Measurements from ENCODE around the gene BYSL. TPM values are rescaled to one million over a fixed set of nuclear protein-coding genes. Genes with fewer than 3 reads are reported as not detected.

Gene BYSL
- total RNA-seq, 4 donors from 2014 or later: 4.4 to 12.4 (median 6.1) TPM

DNA sequence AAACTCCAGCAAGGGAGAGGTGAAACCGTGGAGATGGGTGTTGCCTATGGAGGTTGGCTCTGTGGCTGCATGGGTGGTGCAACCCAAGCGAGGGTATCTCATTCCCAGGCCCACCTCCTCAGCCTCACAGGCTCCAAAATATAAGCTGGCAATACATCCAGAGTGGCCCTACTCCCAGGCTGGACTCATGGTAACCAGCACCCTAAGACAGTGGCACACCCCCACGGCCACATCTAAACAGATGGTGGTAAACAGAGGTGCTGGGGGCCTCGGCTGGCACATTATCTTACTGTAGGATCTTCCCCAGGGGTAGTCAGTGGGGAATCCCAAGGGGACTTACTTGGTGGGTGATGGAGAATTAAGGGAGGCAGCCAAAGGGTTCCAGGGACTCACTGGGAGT, 54.0 kb downstream of the BYSL start:
- Histone ChIP-seq H3K27ac (no peak overlapping the region), H3K4me3 (no peak overlapping the region), H3K36me3 (no peaks in the 10 kb centered on the region), H3K27me3 (no peaks in the 10 kb centered on the region), H3K4me1 (peaks cover 0 to 8% (median 2%) of the 10 kb centered on the region in 4 donors), H3K9me3 (no peaks in the 10 kb centered on the region)
- TF ChIP-seq POLR2A (IDR thresholded peaks at IDR 0.05): no peak
- TF ChIP-seq, protein P1, sequence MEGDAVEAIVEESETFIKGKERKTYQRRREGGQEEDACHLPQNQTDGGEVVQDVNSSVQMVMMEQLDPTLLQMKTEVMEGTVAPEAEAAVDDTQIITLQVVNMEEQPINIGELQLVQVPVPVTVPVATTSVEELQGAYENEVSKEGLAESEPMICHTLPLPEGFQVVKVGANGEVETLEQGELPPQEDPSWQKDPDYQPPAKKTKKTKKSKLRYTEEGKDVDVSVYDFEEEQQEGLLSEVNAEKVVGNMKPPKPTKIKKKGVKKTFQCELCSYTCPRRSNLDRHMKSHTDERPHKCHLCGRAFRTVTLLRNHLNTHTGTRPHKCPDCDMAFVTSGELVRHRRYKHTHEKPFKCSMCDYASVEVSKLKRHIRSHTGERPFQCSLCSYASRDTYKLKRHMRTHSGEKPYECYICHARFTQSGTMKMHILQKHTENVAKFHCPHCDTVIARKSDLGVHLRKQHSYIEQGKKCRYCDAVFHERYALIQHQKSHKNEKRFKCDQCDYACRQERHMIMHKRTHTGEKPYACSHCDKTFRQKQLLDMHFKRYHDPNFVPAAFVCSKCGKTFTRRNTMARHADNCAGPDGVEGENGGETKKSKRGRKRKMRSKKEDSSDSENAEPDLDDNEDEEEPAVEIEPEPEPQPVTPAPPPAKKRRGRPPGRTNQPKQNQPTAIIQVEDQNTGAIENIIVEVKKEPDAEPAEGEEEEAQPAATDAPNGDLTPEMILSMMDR (IDR thresholded peaks at IDR 0.05): no peak
- peak in 1 of 3 donors; percentile 5 for DNase-seq

- no peak overlapping the region for H3K27ac ChIP-seq
- H3K9me3 ChIP-seq: no peaks in the 10 kb centered on the region
- no peaks in the 10 kb centered on the region for H3K36me3 ChIP-seq
- DNase-seq: peak in 1 of 3 donors; percentile 31
- H3K27me3 ChIP-seq: no peaks in the 10 kb centered on the region
- no peak overlapping the region for H3K4me3 ChIP-seq
- TF ChIP-seq POLR2A (IDR thresholded peaks at IDR 0.05): no peak
- TF ChIP-seq, protein P1 (IDR thresholded peaks at IDR 0.05): no peak
- peaks cover 0 to 8% (median 0%) of the 10 kb centered on the region in 4 donors for H3K4me1 ChIP-seq
These were observed 55.6 kb downstream of the BYSL start for GRCh38 chr6:41976794-41977484.

Small RNAs within 50 kb of the gene (small RNA-seq; reads per million reads assigned to genes)
- 0 reads per million in 2 donors for gene RF00019

Other genes starting within 250 kb of the BYSL start
- gene TFEB, start 185.9 kb upstream of the BYSL start, total RNA-seq: 10 to 100 TPM; 17.6 to 47.9 (median 22.9) TPM
- not detected for gene PGC, start 174.1 kb upstream of the BYSL start, total RNA-seq
- gene FRS3, start 141.6 kb upstream of the BYSL start, total RNA-seq: 1 to 10 TPM; 3.5 to 8.3 (median 6.5) TPM
- gene PRICKLE4, start 140.7 kb upstream of the BYSL start, total RNA-seq: 10 to 100 TPM in 3 of 4 donors, 1 to 10 TPM in 1; 3.8 to 23.4 (median 16.8) TPM
- gene TOMM6, start 133.8 kb upstream of the BYSL start, total RNA-seq: 10 to 100 TPM; 36.7 to 72.6 (median 62.4) TPM
- 1 to 10 TPM; 2.1 to 8.6 (median 4.7) TPM for gene USP49, start 26.1 kb upstream of the BYSL start, total RNA-seq
- 10 to 100 TPM in 3 of 4 donors, 1 to 10 TPM in 1; 6.6 to 24.3 (median 18.0) TPM for gene MED20, start 360 bp upstream of the BYSL start, total RNA-seq
- gene CCND3, start 20.3 kb downstream of the BYSL start, total RNA-seq: 100 to 1,000 TPM in 1 of 4 donors, 10 to 100 TPM in 3; 49.2 to 267 (median 60.1) TPM
- 10 to 100 TPM; 24.5 to 37.6 (median 24.6) TPM for gene TAF8, start 129.0 kb downstream of the BYSL start, total RNA-seq
- gene C6orf132, start 221.1 kb downstream of the BYSL start, total RNA-seq: 100 to 1,000 TPM in 1 of 4 donors, 10 to 100 TPM in 3; 47.9 to 106 (median 95.9) TPM